HG03460 (cell line): ENCODE measurements around the gene CAMK1.

ENCODE experiments used
- ATAC-seq: cut with Tn5 transposase; IDR thresholded peaks from one replicate; pipeline ENCODE4 v1.9.1; 2021; ENCODE audit not compliant: unreplicated experiment

Gene CAMK1

GRCh38 chr3:9713142-9713541 lies 56.6 kb downstream of the CAMK1 start:
- ATAC-seq, result no peak

GRCh38 chr3:9712415-9712814 lies 57.3 kb downstream of the CAMK1 start:
- ATAC-seq, result no peak

- no peak for ATAC-seq
These were observed 59.5 kb downstream of the CAMK1 start for GRCh38 chr3:9710174-9710739.
